Suprapubic skin (tissue), 4 donors: ENCODE results near the gene SLC28A1. TPM values are rescaled to one million over a fixed set of nuclear protein-coding genes. Genes with fewer than 3 reads are reported as not detected.
A peak's percentile ranks its signal among the peaks of the same experiment; 100 is the strongest.

Source experiments
- DNase-seq, 2 donors: peaks; one replicate each; pipeline ENCODE4 v3.0.0-alpha.2; 2019; ENCODE audit warnings: low spot score in 2 of 2
- H3K27ac ChIP-seq: fragments of 200-600 bp; sonication (generic); one replicate; pipeline ENCODE4 v1.5.1; 2019
- H3K27me3 ChIP-seq: fragments of 200-600 bp; sonication (generic); one replicate; pipeline ENCODE4 v1.5.1; 2019
- H3K36me3 ChIP-seq: fragments of 200-600 bp; sonication (generic); one replicate; pipeline ENCODE4 v1.5.1; 2019
- H3K4me1 ChIP-seq: fragments of 200-600 bp; sonication (generic); one replicate; pipeline ENCODE4 v1.5.1; 2019
- H3K4me3 ChIP-seq: fragments of 200-600 bp; sonication (generic); one replicate; pipeline ENCODE4 v1.5.1; 2019; ENCODE audit warnings: mild to moderate bottlenecking
- H3K9me3 ChIP-seq: fragments of 200-600 bp; sonication (generic); one replicate; pipeline ENCODE4 v1.5.1; 2019
- CTCF ChIP-seq, 2 donors: fragments of 200-600 bp in 1 of 2; fragments of 450-650 bp in 1 of 2; sonication (generic) in 1 of 2; IDR thresholded peaks; one replicate each; pipeline ENCODE4 v1.5.1; 2016 to 2019; ENCODE audit warnings: antibody characterized with exemption in 2 of 2, mild to moderate bottlenecking in 1 of 2, moderate library complexity in 1 of 2
- EP300 ChIP-seq: sonication (generic); formaldehyde crosslinking; IDR thresholded peaks from one replicate; pipeline ENCODE4 v1.6.1; 2017; ENCODE audit warnings: antibody characterized with exemption
- POLR2A ChIP-seq, 2 donors: fragments of 450-650 bp; IDR thresholded peaks; one replicate each; pipeline ENCODE4 v1.6.1; 2017; ENCODE audit warnings: antibody characterized with exemption in 2 of 2, mild to moderate bottlenecking in 2 of 2, moderate library complexity in 2 of 2
- POLR2AphosphoS5 ChIP-seq, 3 donors: sonication (generic); formaldehyde crosslinking; IDR thresholded peaks; one replicate each; pipeline ENCODE4 v1.6.1; 2017; ENCODE audit warnings: antibody characterized with exemption in 3 of 3
- WGBS: methylation state at CpG from one replicate; pipeline ENCODE4 v1.1.5; 2018; 5-methylcytosine and 5-hydroxymethylcytosine counted together
- total RNA-seq, 4 donors: library from RNA; depleted of rRNA; stranded (reverse); fragments of >200 nt; gene quantifications; one replicate each; pipeline ENCODE4 v1.1.0, GENCODE V29; 2016

Gene SLC28A1
- total RNA-seq, 4 donors from 2014 or later = not detected

- DNase-seq = peak; percentile 94
- Histone ChIP-seq H3K36me3 (no peaks in the 10 kb centered on the region), H3K9me3 (no peaks in the 10 kb centered on the region), H3K27me3 (no peaks in the 10 kb centered on the region), H3K27ac (peak overlapping the region; percentile 92), H3K4me3 (peak overlapping the region; percentile 96), H3K4me1 (peaks cover 40% of the 10 kb centered on the region)
- WGBS = under 1% methylated on average over 26 of the region's 75 CpGs
- peak; percentile 4 to 35 for TF ChIP-seq CTCF (IDR thresholded peaks at IDR 0.05)
- peak in 1 of 2 donors; percentile 13 for TF ChIP-seq POLR2A (IDR thresholded peaks at IDR 0.05)
- no peak for TF ChIP-seq EP300
- TF ChIP-seq POLR2AphosphoS5 (IDR thresholded peaks at IDR 0.05) = peak in 2 of 3 donors; percentile 72 to 87
These were observed 96.7 kb downstream of the SLC28A1 start for GRCh38 chr15:84981054-84981710.

DNA sequence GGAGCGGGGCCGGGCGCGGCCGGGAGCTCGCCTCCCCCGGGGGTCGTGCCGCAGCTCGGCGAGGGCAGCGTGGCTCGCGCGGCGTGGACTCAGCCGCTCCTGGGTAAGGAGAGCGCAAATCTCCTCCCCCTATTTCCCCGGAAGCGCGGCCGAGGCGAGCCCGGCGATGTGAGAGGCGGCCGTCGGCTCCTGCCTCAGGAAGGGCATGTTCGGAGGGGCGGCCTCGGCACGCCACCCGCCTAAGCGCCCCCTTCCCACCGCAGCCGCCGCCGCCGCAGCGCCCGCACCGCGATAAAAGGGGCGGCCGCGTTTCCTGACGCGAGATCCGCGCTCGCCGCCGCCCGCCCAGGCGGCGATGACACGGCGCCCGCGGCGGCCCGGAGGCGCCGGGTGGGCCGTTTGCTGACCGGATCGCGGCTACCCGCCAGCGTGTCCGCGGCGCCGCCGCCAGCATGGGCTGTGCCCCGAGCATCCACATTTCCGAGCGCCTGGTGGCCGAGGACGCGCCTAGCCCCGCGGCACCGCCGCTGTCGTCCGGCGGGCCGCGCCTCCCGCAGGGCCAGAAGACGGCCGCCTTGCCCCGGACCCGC lies 97.3 kb downstream of the SLC28A1 start, which contains the start of gene PDE8A:
TSS of gene PDE8A (plus strand) at position 146 of the 590 bp plus-strand sequence. CDS start at position 453, 307 bp downstream.
- Histone ChIP-seq H3K4me1 (peaks cover 41% of the 10 kb centered on the region), H3K4me3 (peak within 1 kb of the TSS; percentile 96), H3K9me3 (no peaks in the 10 kb centered on the region), H3K27ac (peak within 1 kb of the TSS; percentile 92), H3K27me3 (no peaks in the 10 kb centered on the region), H3K36me3 (no peaks in the 10 kb centered on the region)
- 0% methylated on average over 14 of the region's 95 CpGs for WGBS
- no peak for TF ChIP-seq POLR2A (IDR thresholded peaks at IDR 0.05)
- peak in 1 of 2 donors; percentile 8 for TF ChIP-seq CTCF (IDR thresholded peaks at IDR 0.05)
- peak; percentile 71 to 82 for DNase-seq

DNA sequence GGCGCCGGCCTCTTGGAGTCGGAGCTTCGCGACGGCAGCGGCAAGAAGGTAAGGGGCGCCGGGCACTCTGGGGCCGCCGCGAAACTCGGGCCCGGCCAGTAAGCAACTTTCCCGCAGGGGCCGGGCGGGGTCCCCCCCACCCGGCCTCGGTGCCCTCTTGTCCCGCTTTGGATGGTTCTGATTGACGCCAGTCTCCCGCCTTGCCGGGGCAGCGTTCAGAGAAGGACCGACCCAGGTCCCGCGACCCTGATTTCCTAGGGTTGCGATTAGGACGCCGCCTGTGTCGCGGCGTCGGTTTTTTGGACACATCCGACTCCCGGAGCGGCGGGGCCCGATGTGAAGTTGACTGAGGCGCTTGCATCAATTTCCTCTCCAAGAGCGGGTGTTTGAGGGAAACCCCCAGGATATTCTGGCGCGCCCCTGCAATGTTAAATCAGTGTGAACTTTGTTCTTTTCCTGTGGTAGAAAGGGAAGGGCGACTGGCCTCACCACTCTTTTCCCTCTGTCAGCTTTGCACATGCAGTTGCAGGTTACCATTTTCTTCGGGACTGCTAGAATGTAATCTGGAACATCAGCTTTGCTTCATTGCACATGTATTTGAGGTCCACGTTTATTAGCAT lies 97.9 kb downstream of the SLC28A1 start:
- DNase-seq = peak in 1 of 2 donors; percentile 75
- H3K4me3 ChIP-seq = peak overlapping the region; percentile 96
- no peak for TF ChIP-seq POLR2A (IDR thresholded peaks at IDR 0.05)
- TF ChIP-seq EP300 = no peak
- no peak for TF ChIP-seq POLR2AphosphoS5 (IDR thresholded peaks at IDR 0.05)
- no peak for TF ChIP-seq CTCF (IDR thresholded peaks at IDR 0.05)
- H3K9me3 ChIP-seq = no peaks in the 10 kb centered on the region
- WGBS = 2% methylated on average over 23 of the region's 46 CpGs
- no peaks in the 10 kb centered on the region for H3K27me3 ChIP-seq
- H3K27ac ChIP-seq = peak overlapping the region; percentile 92
- peaks cover 41% of the 10 kb centered on the region for H3K4me1 ChIP-seq
- H3K36me3 ChIP-seq = no peaks in the 10 kb centered on the region

GRCh38 chr15:84983294-84983693 lies 98.8 kb downstream of the SLC28A1 start:
- no peaks in the 10 kb centered on the region for H3K9me3 ChIP-seq
- peaks cover 47% of the 10 kb centered on the region for H3K4me1 ChIP-seq
- H3K27me3 ChIP-seq = no peaks in the 10 kb centered on the region
- no peak overlapping the region for H3K27ac ChIP-seq
- no peaks in the 10 kb centered on the region for H3K36me3 ChIP-seq
- peak overlapping the region; percentile 96 for H3K4me3 ChIP-seq
- TF ChIP-seq POLR2A (IDR thresholded peaks at IDR 0.05) = no peak
- TF ChIP-seq POLR2AphosphoS5 (IDR thresholded peaks at IDR 0.05) = no peak
- TF ChIP-seq CTCF (IDR thresholded peaks at IDR 0.05) = no peak
- no peak for TF ChIP-seq EP300
- no peak for DNase-seq
- WGBS = 45% methylated on average over 4 of the region's 4 CpGs

DNA sequence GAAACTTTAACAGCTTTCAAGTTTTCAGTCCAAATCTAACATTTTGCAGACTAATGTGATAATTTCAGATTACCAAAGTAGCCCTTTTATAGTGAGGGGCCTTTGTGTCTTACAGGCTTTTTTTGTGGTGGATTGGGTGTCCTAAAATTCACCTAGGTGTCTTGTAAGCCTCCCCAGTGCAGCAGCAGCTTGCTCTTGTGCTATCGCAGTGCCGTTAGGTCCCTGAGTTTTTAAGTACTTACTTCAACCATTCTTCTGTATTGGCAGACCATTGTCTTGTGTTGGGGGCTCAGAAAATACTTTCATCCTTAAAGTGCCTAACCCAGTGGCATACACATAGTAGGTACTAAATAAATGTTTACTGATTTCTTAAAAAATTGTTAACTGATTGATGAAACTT lies 99.2 kb downstream of the SLC28A1 start:
- H3K27ac ChIP-seq = no peak overlapping the region
- peaks cover 47% of the 10 kb centered on the region for H3K4me1 ChIP-seq
- no peak for DNase-seq
- TF ChIP-seq POLR2A (IDR thresholded peaks at IDR 0.05) (no peak), POLR2AphosphoS5 (IDR thresholded peaks at IDR 0.05) (no peak), CTCF (IDR thresholded peaks at IDR 0.05) (no peak), EP300 (no peak)
- no peaks in the 10 kb centered on the region for H3K36me3 ChIP-seq
- no peaks in the 10 kb centered on the region for H3K9me3 ChIP-seq
- no peaks in the 10 kb centered on the region for H3K27me3 ChIP-seq
- 90% methylated on average over 2 of the region's 2 CpGs for WGBS
- peak overlapping the region; percentile 96 for H3K4me3 ChIP-seq
